ENCODE data around the gene SFXN4.
"Not testable (repeated sequence)": the region's sequence is repeated elsewhere in the genome, so short reads cannot be mapped to it uniquely, and the experiment has no call there.

SFXN4 gene

GRCh38 chr10:119105155-119105554, 60.4 kb downstream of the SFXN4 start:
- no peak for DNase-seq

- DNase-seq = no peak
Measured at GRCh38 chr10:119104654-119105015, 60.9 kb downstream of the SFXN4 start.

GRCh38 chr10:119103903-119104653, 61.4 kb downstream of the SFXN4 start, which contains the start of gene DENND10:
TSS of gene DENND10 (plus strand) at chr10:119104113. CDS start at chr10:119104143, 30 bp downstream.
- DNase-seq = peak in 1 of 2 experiments; percentile 39

GRCh38 chr10:119103241-119103902, 62.1 kb downstream of the SFXN4 start:
- no peak for DNase-seq

GRCh38 chr10:119101366-119102098, 64.0 kb downstream of the SFXN4 start:
- no peak for DNase-seq

GRCh38 chr10:119100434-119101238, 64.9 kb downstream of the SFXN4 start:
- DNase-seq = no peak

- DNase-seq = no peak
Measured at GRCh38 chr10:119098576-119098975, 66.9 kb downstream of the SFXN4 start.

- DNase-seq = not testable (repeated sequence)
Measured at GRCh38 chr10:119096641-119097415, 68.7 kb downstream of the SFXN4 start.

GRCh38 chr10:119095640-119096039, 69.9 kb downstream of the SFXN4 start:
- no peak for DNase-seq

GRCh38 chr10:119090968-119091367, 74.5 kb downstream of the SFXN4 start:
- DNase-seq = peak; percentile 5 to 48

Data from SW 1271 (cell line).